Karpas-422 (cell line): ENCODE measurements around the gene GSDMA. TPM values are rescaled to one million over a fixed set of nuclear protein-coding genes. Genes with fewer than 3 reads are reported as not detected.

Source experiments
- DNase-seq: peaks from one replicate; pipeline ENCODE4 v3.0.0-alpha.2; 2015
- H2AFZ ChIP-seq: fragments of 200-600 bp; sonication (generic); 2 replicates; pipeline ENCODE4 v1.6.1; 2014; ENCODE audit warnings: antibody characterized with exemption, low read length, mixed read lengths
- H3K27ac ChIP-seq: fragments of 200-600 bp; sonication (generic); 2 replicates; pipeline ENCODE4 v1.5.1; 2014; ENCODE audit warnings: mild to moderate bottlenecking, low read length, moderate library complexity
- H3K27me3 ChIP-seq: fragments of 200-600 bp; sonication (generic); 2 replicates; pipeline ENCODE4 v1.6.1; 2014; ENCODE audit warnings: low read length, mixed read lengths
- H3K36me3 ChIP-seq: fragments of 200-600 bp; sonication (generic); 2 replicates; pipeline ENCODE4 v1.6.1; 2014; ENCODE audit warnings: low read length, mixed read lengths; ENCODE audit not compliant: insufficient read depth
- H3K4me1 ChIP-seq: fragments of 200-600 bp; sonication (generic); 2 replicates; pipeline ENCODE4 v1.6.1; 2014; ENCODE audit warnings: mild to moderate bottlenecking, low read length, mixed read lengths
- H3K4me2 ChIP-seq: fragments of 200-600 bp; sonication (generic); 2 replicates; pipeline ENCODE4 v1.6.1; 2014; ENCODE audit warnings: low read length, low read depth, mild to moderate bottlenecking; ENCODE audit not compliant: poor library complexity, severe bottlenecking
- H3K4me3 ChIP-seq: fragments of 200-600 bp; sonication (generic); 2 replicates; pipeline ENCODE4 v1.5.1; 2014; ENCODE audit warnings: mild to moderate bottlenecking, antibody characterized with exemption, low read length, mixed read lengths
- H3K79me2 ChIP-seq: fragments of 200-600 bp; sonication (generic); 2 replicates; pipeline ENCODE4 v1.6.1; 2014; ENCODE audit warnings: mild to moderate bottlenecking, low read length, mixed read lengths
- H3K9ac ChIP-seq: fragments of 200-600 bp; sonication (generic); 2 replicates; pipeline ENCODE4 v1.6.0; 2014; ENCODE audit warnings: low read length
- H3K9me2 ChIP-seq: fragments of 200-600 bp; sonication (generic), shearing (Covaris generic); replicated peaks from 2 replicates; pipeline ENCODE4 v1.6.0; 2014; ENCODE audit warnings: mild to moderate bottlenecking, low read length, moderate library complexity; ENCODE audit not compliant: insufficient read depth
- H3K9me3 ChIP-seq: fragments of 300-700, 200-600 bp; sonication (generic); 2 replicates; pipeline ENCODE4 v1.6.1; 2014; ENCODE audit warnings: low read length, mixed read lengths
- H4K20me1 ChIP-seq: fragments of 200-600 bp; sonication (generic); 2 replicates; pipeline ENCODE4 v1.6.1; 2014; ENCODE audit warnings: mild to moderate bottlenecking, antibody characterized with exemption, low read length, low read depth; ENCODE audit not compliant: insufficient read depth
- total RNA-seq: library from RNA; depleted of rRNA; stranded (reverse); fragments of >200 nt; shearing (Covaris generic); gene quantifications from 2 replicates; pipeline ENCODE4 v1.2.3, GENCODE V29; 2014; ENCODE audit warnings: low replicate concordance

GSDMA gene
- total RNA-seq, 1 experiment from 2014 or later, result not detected

- no peaks in the 10 kb centered on the region for H3K36me3 ChIP-seq
- no peak overlapping the region for H3K4me3 ChIP-seq
- H3K9me2 ChIP-seq, result no peaks in the 10 kb centered on the region
- peaks cover 6% of the 10 kb centered on the region; the same call in 1 of the 2 replicates for H3K4me1 ChIP-seq
- no peak overlapping the region for H3K4me2 ChIP-seq
- no peak overlapping the region for H3K9ac ChIP-seq
- no peaks in the 10 kb centered on the region for H3K79me2 ChIP-seq
- no peaks in the 10 kb centered on the region for H3K9me3 ChIP-seq
- no peaks in the 10 kb centered on the region for H4K20me1 ChIP-seq
- no peak overlapping the region for H3K27ac ChIP-seq
- no peaks in the 10 kb centered on the region for H3K27me3 ChIP-seq
- H2AFZ ChIP-seq, result no peak overlapping the region
- no peak for DNase-seq
These were observed 9.5 kb downstream of the GSDMA start for GRCh38 chr17:39972271-39972670.

GRCh38 chr17:39973496-39973895 is 10.7 kb downstream of the GSDMA start:
- Histone ChIP-seq H3K4me1 (peaks cover 6% of the 10 kb centered on the region; the same call in 1 of the 2 replicates), H3K27ac (no peak overlapping the region), H3K9me2 (no peaks in the 10 kb centered on the region), H3K4me2 (no peak overlapping the region), H3K4me3 (no peak overlapping the region), H4K20me1 (no peaks in the 10 kb centered on the region), H3K79me2 (no peaks in the 10 kb centered on the region), H3K36me3 (no peaks in the 10 kb centered on the region), H3K27me3 (no peaks in the 10 kb centered on the region), H3K9ac (no peak overlapping the region), H3K9me3 (no peaks in the 10 kb centered on the region), H2AFZ (no peak overlapping the region)
- DNase-seq, result no peak

GRCh38 chr17:39974433-39974832 is 11.6 kb downstream of the GSDMA start:
- no peak overlapping the region for H3K4me2 ChIP-seq
- H3K4me3 ChIP-seq, result no peak overlapping the region
- no peak overlapping the region for H3K27ac ChIP-seq
- no peaks in the 10 kb centered on the region for H3K27me3 ChIP-seq
- no peaks in the 10 kb centered on the region for H3K9me2 ChIP-seq
- H3K9me3 ChIP-seq, result no peaks in the 10 kb centered on the region
- no peaks in the 10 kb centered on the region for H4K20me1 ChIP-seq
- H3K79me2 ChIP-seq, result no peaks in the 10 kb centered on the region
- no peaks in the 10 kb centered on the region for H3K36me3 ChIP-seq
- DNase-seq, result no peak
- H3K9ac ChIP-seq, result no peak overlapping the region
- no peak overlapping the region for H2AFZ ChIP-seq
- peaks cover 11% of the 10 kb centered on the region for H3K4me1 ChIP-seq

GRCh38 chr17:39975801-39976200 is 13.0 kb downstream of the GSDMA start:
- DNase-seq, result no peak
- H3K9ac ChIP-seq, result no peak overlapping the region
- H3K27ac ChIP-seq, result no peak overlapping the region
- H3K4me1 ChIP-seq, result peaks cover 15% of the 10 kb centered on the region
- H3K4me3 ChIP-seq, result no peak overlapping the region
- no peak overlapping the region for H3K4me2 ChIP-seq
- H3K27me3 ChIP-seq, result no peaks in the 10 kb centered on the region
- no peaks in the 10 kb centered on the region for H4K20me1 ChIP-seq
- no peaks in the 10 kb centered on the region for H3K9me3 ChIP-seq
- H3K36me3 ChIP-seq, result no peaks in the 10 kb centered on the region
- peaks cover 2% of the 10 kb centered on the region for H3K79me2 ChIP-seq
- no peak overlapping the region for H2AFZ ChIP-seq
- no peaks in the 10 kb centered on the region for H3K9me2 ChIP-seq

- Histone ChIP-seq H3K27me3 (no peaks in the 10 kb centered on the region), H3K9me3 (no peaks in the 10 kb centered on the region), H3K27ac (no peak overlapping the region), H3K4me1 (peaks cover 27% of the 10 kb centered on the region), H3K9ac (peak overlapping the region; percentile 71; the same call in 1 of the 2 replicates), H4K20me1 (peaks cover 18% of the 10 kb centered on the region), H2AFZ (no peak overlapping the region), H3K4me3 (peak overlapping the region; percentile 70; the same call in 1 of the 2 replicates), H3K9me2 (no peaks in the 10 kb centered on the region), H3K36me3 (peaks cover 5% of the 10 kb centered on the region; the same call in 1 of the 2 replicates), H3K79me2 (peaks cover 31% of the 10 kb centered on the region), H3K4me2 (peak overlapping the region; percentile 73)
- DNase-seq, result no peak
These were observed 16.3 kb downstream of the GSDMA start for GRCh38 chr17:39979016-39979670.

- Histone ChIP-seq H3K9me3 (no peaks in the 10 kb centered on the region), H3K9ac (peak overlapping the region; percentile 71)
These were observed 17.1 kb downstream of the GSDMA start for GRCh38 chr17:39979893-39980350.

GRCh38 chr17:39980351-39981206 is 17.8 kb downstream of the GSDMA start, which contains the start of gene PSMD3:
TSS of gene PSMD3 (plus strand) at chr17:39980807. CDS start at chr17:39980971, 164 bp downstream.
- peak; percentile 99 for DNase-seq
- H3K4me2 ChIP-seq, result peak within 1 kb of the TSS; percentile 89
- H3K4me1 ChIP-seq, result peaks cover 27% of the 10 kb centered on the region
- H3K27ac ChIP-seq, result peak within 1 kb of the TSS; percentile 56
- H3K9me2 ChIP-seq, result no peaks in the 10 kb centered on the region
- H3K27me3 ChIP-seq, result no peaks in the 10 kb centered on the region
- no peaks in the 10 kb centered on the region for H3K9me3 ChIP-seq
- peaks cover 31% of the 10 kb centered on the region for H3K79me2 ChIP-seq
- H3K4me3 ChIP-seq, result peak within 1 kb of the TSS; percentile 79
- H2AFZ ChIP-seq, result peak within 1 kb of the TSS; percentile 83
- H3K36me3 ChIP-seq, result peaks cover 15% of the 10 kb centered on the region; the same call in 1 of the 2 replicates
- peak within 1 kb of the TSS; percentile 95 for H3K9ac ChIP-seq
- peaks cover 18% of the 10 kb centered on the region for H4K20me1 ChIP-seq

More at GRCh38 chr17:39979893-39980350, 17.1 kb downstream of the GSDMA start:
- Histone ChIP-seq H3K4me2 (peak overlapping the region; percentile 73), H3K9me2 (no peaks in the 10 kb centered on the region), H4K20me1 (peaks cover 18% of the 10 kb centered on the region), H3K27ac (no peak overlapping the region), H3K4me3 (peak overlapping the region; percentile 70), H2AFZ (peak overlapping the region; percentile 83), H3K27me3 (no peaks in the 10 kb centered on the region), H3K36me3 (peaks cover 9% of the 10 kb centered on the region; the same call in 1 of the 2 replicates), H3K4me1 (peaks cover 27% of the 10 kb centered on the region), H3K79me2 (peaks cover 31% of the 10 kb centered on the region)
- DNase-seq, result peak; percentile 65
